SU-DHL-6 (cell line): ENCODE data around the gene SLC38A3.

Experiments used
- EZH2phosphoT487 ChIP-seq: fragments of 200-600 bp; sonication (generic), shearing (Covaris generic); conservative IDR thresholded peaks from 2 replicates; pipeline ENCODE4 v1.6.1; 2018; ENCODE audit warnings: mild to moderate bottlenecking, antibody characterized with exemption, low read length, moderate library complexity, mixed read lengths
- TF ChIP-seq, protein P1 (sequence below): fragments of 200-600 bp; sonication (generic); IDR thresholded peaks from one replicate; pipeline ENCODE4 v1.5.1; 2017; ENCODE audit warnings: antibody characterized with exemption, mild to moderate bottlenecking, low read length, moderate library complexity; ENCODE audit not compliant: insufficient read depth, poor library complexity, severe bottlenecking

DNA sequence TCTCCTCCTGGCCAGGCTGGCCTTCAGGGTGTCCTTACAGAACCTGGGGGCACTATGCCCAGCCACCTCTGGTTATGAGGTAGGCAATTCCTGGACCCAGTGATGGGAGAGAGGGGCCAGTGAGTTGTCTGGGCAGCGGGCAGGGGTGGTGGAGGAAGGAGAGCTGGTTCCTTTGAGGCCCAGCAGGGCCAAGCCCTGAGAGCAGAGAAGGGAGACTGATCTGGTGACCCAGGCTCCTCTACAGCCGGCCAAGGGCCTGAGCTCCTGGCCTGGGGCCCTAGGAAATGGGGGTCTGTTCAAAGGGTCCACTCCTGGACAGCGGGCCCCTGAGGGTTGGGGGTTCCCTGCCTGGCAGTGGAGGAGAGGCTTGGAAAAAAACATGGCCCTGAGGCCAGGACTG, 7.9 kb downstream of the SLC38A3 start:
- TF ChIP-seq, protein P1, sequence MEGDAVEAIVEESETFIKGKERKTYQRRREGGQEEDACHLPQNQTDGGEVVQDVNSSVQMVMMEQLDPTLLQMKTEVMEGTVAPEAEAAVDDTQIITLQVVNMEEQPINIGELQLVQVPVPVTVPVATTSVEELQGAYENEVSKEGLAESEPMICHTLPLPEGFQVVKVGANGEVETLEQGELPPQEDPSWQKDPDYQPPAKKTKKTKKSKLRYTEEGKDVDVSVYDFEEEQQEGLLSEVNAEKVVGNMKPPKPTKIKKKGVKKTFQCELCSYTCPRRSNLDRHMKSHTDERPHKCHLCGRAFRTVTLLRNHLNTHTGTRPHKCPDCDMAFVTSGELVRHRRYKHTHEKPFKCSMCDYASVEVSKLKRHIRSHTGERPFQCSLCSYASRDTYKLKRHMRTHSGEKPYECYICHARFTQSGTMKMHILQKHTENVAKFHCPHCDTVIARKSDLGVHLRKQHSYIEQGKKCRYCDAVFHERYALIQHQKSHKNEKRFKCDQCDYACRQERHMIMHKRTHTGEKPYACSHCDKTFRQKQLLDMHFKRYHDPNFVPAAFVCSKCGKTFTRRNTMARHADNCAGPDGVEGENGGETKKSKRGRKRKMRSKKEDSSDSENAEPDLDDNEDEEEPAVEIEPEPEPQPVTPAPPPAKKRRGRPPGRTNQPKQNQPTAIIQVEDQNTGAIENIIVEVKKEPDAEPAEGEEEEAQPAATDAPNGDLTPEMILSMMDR = no peak
- TF ChIP-seq EZH2phosphoT487 = no peak
